ENCODE measurements around the gene ZNF311. TPM values are rescaled to one million over a fixed set of nuclear protein-coding genes. Genes with fewer than 3 reads are reported as not detected.

Gene ZNF311
- 0.32 and 1.5 TPM in 2 replicates for total RNA-seq
- polyA plus RNA-seq (2012): 0.62 TPM

GRCh38 chr6:29005183-29005885 is at the start of gene ZNF311:
Gene ZNF311, minus strand, starts transcription at chr6:29005315. Its CDS starts 1,361 bp downstream, at chr6:29003954.
- DNase-seq (ENCODE audit: low read depth): peak; percentile 67

GRCh38 chr6:29051680-29052079 is 46.6 kb upstream of the ZNF311 start:
- DNase-seq (ENCODE audit: low read depth): no peak

GRCh38 chr6:29045075-29045474 is 40.0 kb upstream of the ZNF311 start, which contains the start of gene OR2W1:
Gene OR2W1, minus strand, starts transcription at chr6:29045175. Its CDS starts 0 bp downstream, at chr6:29045175.
- DNase-seq (ENCODE audit: low read depth): no peak

- DNase-seq (ENCODE audit: low read depth): no peak
These were observed 30.8 kb upstream of the ZNF311 start for GRCh38 chr6:29035951-29036350.

GRCh38 chr6:29028821-29029220 is 23.7 kb upstream of the ZNF311 start:
- DNase-seq (ENCODE audit: low read depth): no peak

- DNase-seq (ENCODE audit: low read depth): no peak
These were observed 20.9 kb upstream of the ZNF311 start for GRCh38 chr6:29025927-29026585.

GRCh38 chr6:29021434-29021833 is 16.3 kb upstream of the ZNF311 start:
- no peak for DNase-seq (ENCODE audit: low read depth)

GRCh38 chr6:29019629-29020028 is 14.5 kb upstream of the ZNF311 start:
- DNase-seq (ENCODE audit: low read depth): no peak

- DNase-seq (ENCODE audit: low read depth): no peak
These were observed 12.3 kb upstream of the ZNF311 start for GRCh38 chr6:29017428-29017802.

GRCh38 chr6:29016559-29017427 is 11.7 kb upstream of the ZNF311 start:
- peak; percentile 85 for DNase-seq (ENCODE audit: low read depth)

- no peak for DNase-seq (ENCODE audit: low read depth)
These were observed 9.9 kb upstream of the ZNF311 start for GRCh38 chr6:29014729-29015608.

- DNase-seq (ENCODE audit: low read depth): peak; percentile 67
These were observed 6.2 kb upstream of the ZNF311 start for GRCh38 chr6:29011276-29011734.

- DNase-seq (ENCODE audit: low read depth): no peak
These were observed 4.2 kb upstream of the ZNF311 start for GRCh38 chr6:29009358-29009757.

GRCh38 chr6:29008089-29008488 is 3.0 kb upstream of the ZNF311 start:
- DNase-seq (ENCODE audit: low read depth): no peak

- no peak for DNase-seq (ENCODE audit: low read depth)
These were observed 8.1 kb downstream of the ZNF311 start for GRCh38 chr6:28996844-28997510.

- no peak for DNase-seq (ENCODE audit: low read depth)
These were observed 9.9 kb downstream of the ZNF311 start for GRCh38 chr6:28995093-28995650.

GRCh38 chr6:28988536-28989311 is 16.4 kb downstream of the ZNF311 start:
- no peak for DNase-seq (ENCODE audit: low read depth)

GRCh38 chr6:28985462-28986164 is 19.5 kb downstream of the ZNF311 start:
- peak; percentile 97 for DNase-seq (ENCODE audit: low read depth)

Measured in myocyte (in vitro differentiated cells).